ENCODE measurements around the gene LCNL1.

The LCNL1 gene

GRCh38 chr9:136963751-136964150 lies 19.0 kb upstream of the LCNL1 start:
- TF ChIP-seq CTCF (IDR thresholded peaks at IDR 0.05) = no peak

GRCh38 chr9:136964171-136964689 lies 18.6 kb upstream of the LCNL1 start:
- no peak for TF ChIP-seq CTCF (IDR thresholded peaks at IDR 0.05)

GRCh38 chr9:136964833-136965422 lies 17.9 kb upstream of the LCNL1 start:
- TF ChIP-seq CTCF (IDR thresholded peaks at IDR 0.05) = no peak

GRCh38 chr9:136965771-136966484 lies 16.9 kb upstream of the LCNL1 start:
- TF ChIP-seq CTCF (IDR thresholded peaks at IDR 0.05) = no peak

GRCh38 chr9:136968333-136969127 lies 14.3 kb upstream of the LCNL1 start:
- no peak for TF ChIP-seq CTCF (IDR thresholded peaks at IDR 0.05)

GRCh38 chr9:136969150-136969549 lies 13.6 kb upstream of the LCNL1 start:
- no peak for TF ChIP-seq CTCF (IDR thresholded peaks at IDR 0.05)

- no peak for TF ChIP-seq CTCF (IDR thresholded peaks at IDR 0.05)
Observed at GRCh38 chr9:136969774-136970173, 13.0 kb upstream of the LCNL1 start.
